SJCRH30 (cell line): ENCODE measurements around the gene DISC1. TPM values are rescaled to one million over a fixed set of nuclear protein-coding genes. Genes with fewer than 3 reads are reported as not detected.
"Not testable (repeated sequence)": the region's sequence is repeated elsewhere in the genome, so short reads cannot be mapped to it uniquely, and the experiment has no call there.

Experiments
- DNase-seq, 2 experiments: peaks; one replicate each; pipeline ENCODE4 v3.0.0-alpha.2; 2015 to 2020
- H3K27ac ChIP-seq: fragments of 250-450 bp; sonication (Bioruptor Pico); 2 replicates; pipeline ENCODE4 v1.5.1; 2020; ENCODE audit warnings: mild to moderate bottlenecking, moderate library complexity
- H3K27me3 ChIP-seq: fragments of 250-450 bp; sonication (Bioruptor Pico); 2 replicates; pipeline ENCODE4 v1.5.1; 2020; ENCODE audit warnings: mild to moderate bottlenecking, moderate library complexity
- H3K36me3 ChIP-seq: fragments of 250-450 bp; sonication (Bioruptor Pico); 2 replicates; pipeline ENCODE4 v1.5.1; 2020; ENCODE audit warnings: mild to moderate bottlenecking, moderate library complexity
- H3K4me1 ChIP-seq: fragments of 250-450 bp; sonication (Bioruptor Pico); 2 replicates; pipeline ENCODE4 v1.5.1; 2020; ENCODE audit warnings: mild to moderate bottlenecking, moderate library complexity
- H3K4me3 ChIP-seq: fragments of 250-450 bp; sonication (Bioruptor Pico); 2 replicates; pipeline ENCODE4 v1.5.1; 2020; ENCODE audit warnings: mild to moderate bottlenecking, moderate library complexity
- H3K9me3 ChIP-seq: fragments of 250-450 bp; sonication (Bioruptor Pico); replicated peaks from 2 replicates; pipeline ENCODE4 v1.5.1; 2020; ENCODE audit warnings: mild to moderate bottlenecking, moderate library complexity
- total RNA-seq: library from RNA; depleted of rRNA; stranded (reverse); fragments of >200 nt; shearing (Covaris generic); gene quantifications from 2 replicates; pipeline ENCODE4 v1.2.3, GENCODE V29; 2014; rRNA removed

The DISC1 gene
- total RNA-seq: 4.1 and 5.3 TPM in 2 replicates

DNA sequence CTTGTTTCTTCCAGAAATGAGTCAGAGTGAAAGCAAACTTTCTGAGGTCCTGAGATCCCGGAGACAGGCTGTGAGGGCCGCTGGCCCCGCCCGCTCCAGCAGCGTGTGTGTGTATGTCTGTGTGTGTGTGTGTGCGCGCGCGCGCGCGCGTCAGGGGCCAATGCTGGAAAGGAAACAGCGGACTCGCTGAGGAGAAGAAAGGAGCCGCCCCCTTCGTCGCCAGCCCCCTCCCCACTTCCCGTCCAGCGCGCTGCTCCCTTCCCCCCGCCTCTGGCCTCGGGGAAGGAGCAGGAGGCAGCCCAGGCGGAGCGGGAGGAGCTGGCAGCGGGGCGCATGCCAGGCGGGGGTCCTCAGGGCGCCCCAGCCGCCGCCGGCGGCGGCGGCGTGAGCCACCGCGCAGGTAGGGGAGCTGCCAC lies at the start of gene DISC1:
DISC1 (plus strand) TSS at position 256 of the 416 bp plus-strand sequence; CDS start at position 334, 78 bp downstream.
- H3K27ac ChIP-seq: peak within 1 kb of the TSS; percentile 19; the same call in 1 of the 2 replicates
- no peaks in the 10 kb centered on the region; the same call in 1 of the 2 replicates for H3K9me3 ChIP-seq
- H3K27me3 ChIP-seq: no peaks in the 10 kb centered on the region
- H3K36me3 ChIP-seq: no peaks in the 10 kb centered on the region
- H3K4me3 ChIP-seq: peak within 1 kb of the TSS; percentile 69
- H3K4me1 ChIP-seq: peaks cover 22% of the 10 kb centered on the region
- peak; percentile 86 to 89 for DNase-seq

DNA sequence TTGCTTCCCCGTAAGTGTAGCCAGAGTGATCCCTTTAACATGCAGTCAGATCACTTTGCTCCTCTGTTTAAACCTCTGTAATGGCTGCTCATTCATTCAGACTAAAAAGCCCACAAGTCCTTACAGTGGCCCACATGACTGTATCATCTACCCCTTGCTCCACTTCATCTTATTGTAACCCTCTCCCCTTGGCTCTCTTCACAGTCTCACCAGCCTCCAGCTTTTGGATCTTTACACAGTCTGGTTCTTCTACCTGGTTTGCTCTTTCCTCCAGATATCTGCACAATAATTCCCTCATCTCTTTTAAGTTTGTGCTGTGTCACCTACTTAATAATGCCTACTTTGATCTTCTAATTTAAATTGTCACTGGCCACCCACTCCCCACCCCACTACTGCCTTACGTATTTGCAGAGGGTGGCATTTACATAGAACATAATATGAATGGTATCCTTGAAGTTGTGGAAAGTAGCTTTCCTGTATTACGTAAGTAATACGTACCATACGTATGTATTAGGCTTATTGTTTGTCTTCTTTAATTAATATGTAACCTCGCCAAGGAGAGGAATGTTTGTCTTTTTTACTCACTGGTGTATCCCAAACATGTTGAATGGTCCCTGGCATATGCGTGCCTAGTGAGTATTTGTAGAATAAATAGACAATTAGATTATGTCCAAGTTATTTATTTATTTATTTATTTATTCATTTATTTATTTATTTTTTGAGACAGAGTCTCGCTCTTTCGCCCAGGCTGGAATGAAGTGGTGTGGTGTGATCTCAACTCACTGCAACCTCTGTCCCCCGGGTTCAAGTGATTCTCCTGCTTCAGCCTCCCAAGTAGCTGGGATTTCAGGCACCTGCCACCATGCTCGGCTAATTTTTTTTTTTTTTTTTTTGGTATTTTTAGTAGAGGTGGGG lies 49.5 kb upstream of the DISC1 start:
- Histone ChIP-seq H3K27ac (no peak overlapping the region), H3K4me1 (peaks cover 2% of the 10 kb centered on the region; the same call in 1 of the 2 replicates), H3K27me3 (no peaks in the 10 kb centered on the region), H3K4me3 (no peak overlapping the region), H3K9me3 (no peaks in the 10 kb centered on the region), H3K36me3 (no peaks in the 10 kb centered on the region)
- DNase-seq: no peak

DNA sequence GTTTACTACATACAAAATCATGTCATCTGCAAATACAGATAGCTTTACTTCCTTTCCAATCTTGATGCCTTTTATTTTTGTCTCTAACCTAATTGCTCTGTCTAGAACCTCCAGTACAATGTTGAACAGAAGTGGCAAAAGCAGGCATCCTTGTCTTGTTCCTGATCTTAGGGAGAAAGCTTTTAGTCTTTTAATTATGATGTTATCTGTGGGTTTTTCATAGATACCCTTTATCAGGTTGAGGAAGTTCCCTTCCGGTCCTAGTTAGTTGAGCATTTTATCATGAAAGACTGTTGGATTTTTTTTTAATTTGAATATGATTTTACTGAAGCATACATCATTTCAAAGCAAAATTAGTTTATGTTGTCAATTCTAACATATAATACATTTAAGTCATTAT lies 45.7 kb upstream of the DISC1 start:
- H3K9me3 ChIP-seq: no peaks in the 10 kb centered on the region
- H3K4me3 ChIP-seq: no peak overlapping the region
- DNase-seq: no peak
- no peak overlapping the region for H3K27ac ChIP-seq
- peaks cover 3% of the 10 kb centered on the region; the same call in 1 of the 2 replicates for H3K4me1 ChIP-seq
- H3K36me3 ChIP-seq: no peaks in the 10 kb centered on the region
- H3K27me3 ChIP-seq: no peaks in the 10 kb centered on the region

DNA sequence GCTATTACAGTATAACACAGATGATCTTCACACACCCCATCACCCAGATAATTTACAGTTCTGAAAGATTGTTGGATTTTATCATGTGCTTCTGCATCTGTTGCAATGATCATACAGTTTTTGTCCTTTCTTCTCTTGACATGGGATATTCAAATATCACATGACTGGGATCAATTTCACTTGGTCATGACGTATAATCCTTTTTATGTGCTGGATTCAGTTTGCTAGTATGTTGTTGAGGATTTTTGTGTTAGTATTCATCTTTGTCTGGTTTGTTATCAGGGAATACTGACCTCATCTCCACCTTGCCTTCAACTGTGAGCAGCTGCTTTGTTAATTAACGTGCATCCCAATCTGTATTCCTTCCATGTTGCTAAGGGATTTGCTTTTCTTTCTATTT lies 44.7 kb upstream of the DISC1 start:
- DNase-seq: no peak
- H3K9me3 ChIP-seq: no peaks in the 10 kb centered on the region
- no peak overlapping the region for H3K27ac ChIP-seq
- H3K36me3 ChIP-seq: no peaks in the 10 kb centered on the region
- H3K4me1 ChIP-seq: peaks cover 3% of the 10 kb centered on the region; the same call in 1 of the 2 replicates
- no peaks in the 10 kb centered on the region for H3K27me3 ChIP-seq
- no peak overlapping the region for H3K4me3 ChIP-seq

DNA sequence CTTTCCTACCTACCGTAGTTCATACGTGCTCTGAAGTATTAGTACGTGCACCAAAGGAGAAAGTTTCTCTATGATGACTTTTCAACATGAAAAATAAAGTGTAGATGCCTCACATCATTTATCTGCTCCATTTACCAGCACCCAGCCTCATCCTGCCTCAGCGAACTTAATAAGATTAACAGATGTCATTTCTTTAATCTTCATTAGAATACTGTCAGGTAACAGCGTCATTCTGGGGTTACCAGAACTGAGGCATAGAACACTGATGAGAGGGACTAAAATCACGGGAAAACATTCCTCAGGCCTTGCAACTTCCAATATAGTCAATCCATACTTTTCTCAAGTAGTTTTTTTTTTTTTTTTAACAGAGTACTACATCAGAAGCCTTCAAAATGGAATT lies 43.2 kb upstream of the DISC1 start:
- Histone ChIP-seq H3K4me1 (peaks cover 3% of the 10 kb centered on the region; the same call in 1 of the 2 replicates), H3K36me3 (no peaks in the 10 kb centered on the region), H3K9me3 (no peaks in the 10 kb centered on the region), H3K27me3 (no peaks in the 10 kb centered on the region), H3K4me3 (no peak overlapping the region), H3K27ac (no peak overlapping the region)
- no peak for DNase-seq

DNA sequence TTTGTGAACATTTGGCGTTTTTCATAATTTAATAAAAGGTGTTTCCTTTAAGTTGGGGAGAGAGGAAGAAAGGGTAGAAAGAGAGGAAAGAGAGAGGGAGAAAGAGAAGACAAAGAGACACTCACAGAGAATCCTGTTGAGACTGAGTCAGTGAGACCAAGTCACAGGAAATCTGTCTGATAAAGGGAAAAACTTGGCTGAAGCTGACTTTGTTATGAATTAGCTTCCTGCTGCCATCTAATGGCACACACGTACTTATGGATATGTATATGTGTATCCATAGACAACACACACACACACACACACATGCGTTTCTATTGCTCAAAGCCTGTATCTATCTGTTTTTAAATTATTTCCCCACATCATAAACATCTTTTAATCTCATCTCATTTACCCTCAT lies 42.5 kb upstream of the DISC1 start:
- Histone ChIP-seq H3K9me3 (no peaks in the 10 kb centered on the region), H3K4me1 (peaks cover 3% of the 10 kb centered on the region; the same call in 1 of the 2 replicates), H3K27me3 (no peaks in the 10 kb centered on the region), H3K4me3 (no peak overlapping the region), H3K27ac (no peak overlapping the region), H3K36me3 (no peaks in the 10 kb centered on the region)
- peak in 1 of 2 experiments; percentile 34 for DNase-seq

DNA sequence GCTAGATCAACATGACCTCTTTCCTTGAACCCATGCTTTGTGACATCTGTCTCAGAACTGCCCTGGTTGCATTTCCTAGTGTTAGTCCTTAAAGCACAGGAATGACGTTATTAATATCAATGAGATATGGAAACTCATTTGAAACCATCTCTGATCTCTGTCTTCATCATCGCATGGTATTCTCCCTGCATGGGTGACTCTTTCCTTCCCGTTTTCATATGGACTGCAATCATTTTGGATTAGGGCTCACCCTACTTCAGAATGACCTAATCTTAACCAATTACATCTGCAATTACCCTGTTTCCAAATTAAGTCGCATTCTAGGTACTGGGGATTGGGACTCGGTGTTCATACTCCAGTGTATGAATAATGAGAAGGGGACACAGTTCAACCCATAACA lies 41.7 kb upstream of the DISC1 start:
- Histone ChIP-seq H3K27ac (no peak overlapping the region), H3K36me3 (no peaks in the 10 kb centered on the region), H3K4me3 (no peak overlapping the region), H3K4me1 (peaks cover 3% of the 10 kb centered on the region; the same call in 1 of the 2 replicates), H3K9me3 (no peaks in the 10 kb centered on the region), H3K27me3 (no peaks in the 10 kb centered on the region)
- DNase-seq: no peak

DNA sequence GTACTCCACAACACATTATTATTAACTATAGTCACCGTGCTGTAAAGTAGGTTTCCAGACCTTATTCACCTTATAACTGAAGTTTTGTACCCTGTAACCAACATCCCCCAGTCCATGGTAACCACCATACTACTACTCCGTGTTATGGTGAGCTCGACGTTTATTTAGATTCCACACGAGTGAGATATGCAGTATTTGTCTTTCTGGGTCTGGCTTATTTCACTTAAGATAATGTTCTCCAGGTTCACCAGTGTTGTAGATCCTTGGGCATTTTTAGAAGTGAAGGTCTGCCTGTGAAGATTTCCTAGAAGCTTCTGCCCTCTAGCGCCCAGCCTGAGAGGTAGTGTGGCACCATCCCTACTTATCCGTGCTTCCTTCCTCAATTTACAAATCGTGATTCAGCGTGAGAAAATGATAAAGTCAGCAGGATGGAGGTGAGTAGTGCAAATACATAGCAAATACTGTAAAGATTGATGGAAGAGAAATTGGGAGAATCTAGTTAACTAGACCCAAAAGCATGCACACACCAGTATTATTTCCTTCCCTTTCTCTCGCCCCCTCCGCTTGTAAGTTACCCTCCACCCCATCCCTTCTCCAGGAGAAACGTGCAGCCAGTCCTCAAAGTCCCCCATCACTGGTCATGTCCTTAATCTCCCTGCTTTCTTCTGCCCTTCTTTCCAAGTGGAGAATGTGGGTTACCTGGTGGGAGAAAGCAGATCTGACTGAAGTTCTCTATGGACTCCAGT lies 36.0 kb upstream of the DISC1 start:
- Histone ChIP-seq H3K9me3 (no peaks in the 10 kb centered on the region), H3K4me1 (no peaks in the 10 kb centered on the region), H3K27ac (no peak overlapping the region), H3K4me3 (no peak overlapping the region), H3K36me3 (no peaks in the 10 kb centered on the region), H3K27me3 (no peaks in the 10 kb centered on the region)
- peak in 1 of 2 experiments; percentile 12 for DNase-seq

DNA sequence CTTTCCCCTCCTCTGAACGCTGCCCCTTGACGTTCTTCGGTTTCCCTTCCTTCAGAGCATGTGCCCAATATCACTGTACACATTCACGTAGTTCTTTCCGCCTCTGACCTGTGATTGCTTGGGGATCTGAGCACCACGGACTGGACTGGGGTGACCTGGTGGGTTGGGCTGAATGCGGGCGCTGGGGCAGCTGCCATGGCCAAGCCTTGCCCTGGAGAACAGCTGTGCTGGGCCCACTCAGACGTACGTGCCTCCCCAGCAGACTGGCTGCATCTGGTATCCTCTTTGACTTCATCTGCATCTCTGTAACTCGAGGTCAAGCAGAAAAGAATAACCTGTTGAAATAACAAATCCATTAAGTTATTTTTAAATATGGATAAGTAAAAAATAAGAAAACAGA lies 35.1 kb upstream of the DISC1 start:
- no peaks in the 10 kb centered on the region for H3K27me3 ChIP-seq
- H3K36me3 ChIP-seq: no peaks in the 10 kb centered on the region
- no peak overlapping the region for H3K4me3 ChIP-seq
- peak; percentile 44 to 50 for DNase-seq
- H3K4me1 ChIP-seq: no peaks in the 10 kb centered on the region
- H3K27ac ChIP-seq: no peak overlapping the region
- H3K9me3 ChIP-seq: no peaks in the 10 kb centered on the region

DNA sequence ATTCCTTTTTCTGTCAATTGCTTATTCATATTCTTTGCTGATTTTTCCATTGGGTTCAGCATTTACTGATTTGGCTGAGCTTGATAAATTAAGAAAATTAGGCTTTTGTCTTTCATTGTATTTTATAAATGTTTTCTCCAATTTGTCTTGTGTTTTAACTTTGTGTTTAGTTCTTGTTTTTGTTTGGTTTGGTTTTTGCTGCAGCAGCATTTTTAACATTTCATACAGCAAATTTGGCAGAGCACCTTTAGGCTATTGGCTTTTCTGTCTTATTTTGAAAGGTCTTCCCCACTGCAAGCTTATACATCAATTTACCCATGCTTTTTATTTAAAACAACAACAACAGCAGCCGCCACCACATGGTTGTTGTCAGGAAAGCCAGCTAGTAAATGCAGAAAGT lies 33.8 kb upstream of the DISC1 start:
- H3K27ac ChIP-seq: no peak overlapping the region
- H3K27me3 ChIP-seq: no peaks in the 10 kb centered on the region
- H3K4me3 ChIP-seq: no peak overlapping the region
- H3K4me1 ChIP-seq: no peaks in the 10 kb centered on the region
- H3K36me3 ChIP-seq: no peaks in the 10 kb centered on the region
- no peak for DNase-seq
- no peaks in the 10 kb centered on the region for H3K9me3 ChIP-seq

DNA sequence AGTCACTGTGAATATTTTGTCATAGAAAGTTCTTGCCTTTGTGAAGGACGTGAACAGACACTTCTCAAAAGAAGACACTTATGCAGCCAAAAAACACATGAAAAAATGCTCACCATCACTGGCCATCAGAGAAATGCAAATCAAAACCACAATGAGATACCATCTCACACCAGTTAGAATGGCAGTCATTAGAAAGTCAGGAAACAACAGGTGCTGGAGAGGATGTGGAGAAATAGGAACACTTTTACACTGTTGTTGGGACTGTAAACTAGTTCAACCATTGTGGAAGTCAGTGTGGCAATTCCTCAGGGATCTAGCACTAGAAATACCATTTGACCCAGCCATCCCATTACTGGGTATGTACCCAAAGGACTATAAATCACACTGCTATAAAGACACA lies 33.3 kb upstream of the DISC1 start:
- H3K36me3 ChIP-seq, H3K27ac ChIP-seq, H3K9me3 ChIP-seq, H3K4me1 ChIP-seq, DNase-seq, H3K4me3 ChIP-seq, H3K27me3 ChIP-seq: not testable (repeated sequence)

DNA sequence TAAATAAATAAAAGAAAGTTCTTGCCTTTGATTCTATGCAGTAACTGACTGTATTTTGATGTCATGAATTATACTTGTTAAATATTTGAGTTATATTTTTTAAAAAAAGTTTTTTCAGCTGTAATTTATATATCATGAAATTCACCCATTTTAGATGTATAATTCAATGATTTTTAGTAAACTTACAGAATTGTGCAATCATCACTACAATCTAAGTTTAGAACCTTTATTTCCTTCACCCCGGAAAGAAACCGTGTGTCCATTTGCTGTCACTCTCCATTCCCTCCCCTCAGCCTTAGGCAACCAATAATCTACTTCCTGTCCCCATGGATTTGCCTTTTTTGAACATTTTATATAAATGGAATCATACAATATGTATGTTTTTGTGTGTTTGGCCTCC lies 32.5 kb upstream of the DISC1 start:
- Histone ChIP-seq H3K9me3 (no peaks in the 10 kb centered on the region), H3K27ac (no peak overlapping the region), H3K4me3 (no peak overlapping the region), H3K27me3 (no peaks in the 10 kb centered on the region), H3K36me3 (no peaks in the 10 kb centered on the region), H3K4me1 (no peaks in the 10 kb centered on the region)
- DNase-seq: no peak

DNA sequence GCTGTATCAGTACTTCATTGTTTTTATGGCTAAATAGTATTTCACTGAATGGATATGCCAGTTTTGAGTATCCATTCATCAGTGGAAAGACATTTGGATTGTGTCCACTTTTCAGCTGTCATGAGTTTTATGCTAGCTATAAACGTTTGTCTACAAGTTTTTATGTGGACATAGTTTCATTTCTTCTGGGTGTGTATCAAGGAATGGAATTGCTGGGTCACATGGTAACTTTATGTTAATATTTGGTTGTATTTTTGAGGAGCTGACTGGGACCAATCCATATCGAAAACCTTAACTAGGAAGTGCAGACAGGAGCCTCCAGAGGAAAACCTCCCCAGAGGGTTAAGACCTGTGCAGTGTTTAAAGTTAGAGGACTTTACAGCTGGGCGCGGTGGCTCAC lies 31.8 kb upstream of the DISC1 start:
- Histone ChIP-seq H3K27ac (no peak overlapping the region), H3K36me3 (no peaks in the 10 kb centered on the region), H3K4me3 (no peak overlapping the region), H3K27me3 (no peaks in the 10 kb centered on the region), H3K9me3 (no peaks in the 10 kb centered on the region), H3K4me1 (no peaks in the 10 kb centered on the region)
- no peak for DNase-seq

DNA sequence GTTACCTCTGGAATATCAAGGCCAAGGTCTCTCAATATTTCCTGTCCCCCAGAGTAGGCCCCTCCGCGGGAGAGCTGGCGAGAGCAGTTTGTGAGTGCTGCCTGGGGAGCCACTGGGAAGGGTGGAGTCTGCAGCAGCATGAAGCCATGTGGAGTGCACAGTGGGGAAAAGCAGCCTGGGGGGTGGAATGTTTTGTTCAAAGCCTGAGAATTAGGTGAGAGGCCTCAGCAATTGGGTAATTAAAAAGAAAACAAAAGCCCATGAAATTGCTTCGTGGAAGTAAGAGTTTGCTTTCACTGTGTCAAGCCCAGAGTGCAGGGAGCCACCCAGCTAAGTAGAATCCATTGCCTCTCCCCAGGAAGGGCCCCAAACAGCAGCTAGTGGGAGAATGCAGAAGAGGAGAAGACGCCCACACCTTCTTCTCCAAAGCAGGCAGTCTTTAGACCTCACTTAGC lies 30.2 kb upstream of the DISC1 start:
- Histone ChIP-seq H3K4me3 (no peak overlapping the region), H3K27ac (no peak overlapping the region), H3K4me1 (no peaks in the 10 kb centered on the region), H3K36me3 (no peaks in the 10 kb centered on the region), H3K9me3 (no peaks in the 10 kb centered on the region), H3K27me3 (no peaks in the 10 kb centered on the region)
- no peak for DNase-seq

DNA sequence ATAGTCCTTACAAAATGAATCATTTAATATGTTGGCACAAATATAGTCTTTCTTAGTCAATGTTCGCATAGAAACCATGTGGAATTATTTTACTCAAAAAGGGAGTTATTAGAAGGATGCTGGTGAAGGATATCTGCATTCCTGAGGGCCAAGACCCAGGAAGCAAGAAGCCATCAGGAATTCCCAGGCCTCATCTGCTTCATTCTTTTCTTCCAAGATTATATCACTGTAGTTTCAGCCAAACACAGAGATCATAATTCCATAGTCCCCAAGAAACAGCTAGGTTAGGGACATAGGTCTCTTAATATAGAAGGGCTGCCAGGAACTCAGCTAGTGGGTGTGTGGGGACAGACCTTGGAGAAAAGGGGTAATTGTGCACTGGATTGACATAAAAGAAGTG lies 28.6 kb upstream of the DISC1 start:
- Histone ChIP-seq H3K9me3 (no peaks in the 10 kb centered on the region), H3K27me3 (no peaks in the 10 kb centered on the region), H3K4me3 (no peak overlapping the region), H3K27ac (no peak overlapping the region), H3K4me1 (no peaks in the 10 kb centered on the region), H3K36me3 (no peaks in the 10 kb centered on the region)
- DNase-seq: no peak
